Mesodermal cell (in vitro differentiated cells): ENCODE results near the gene SELENBP1.
A peak's percentile ranks its signal among the peaks of the same experiment; 100 is the strongest.

Experiments used
- H3K27ac ChIP-seq: 2 replicates; pipeline ENCODE4 v1.7.0; 2013; ENCODE audit warnings: mild to moderate bottlenecking, low read depth, low read length, moderate library complexity; ENCODE audit not compliant: severe bottlenecking
- H3K36me3 ChIP-seq: 2 replicates; pipeline ENCODE4 v1.7.1; 2013; ENCODE audit warnings: mild to moderate bottlenecking, low read length, moderate library complexity; ENCODE audit not compliant: control insufficient read depth, insufficient read depth
- H3K4me1 ChIP-seq: one replicate; pipeline ENCODE4 v1.7.1; 2013; ENCODE audit warnings: mild to moderate bottlenecking, low read length; ENCODE audit not compliant: insufficient read depth, control insufficient read depth, poor library complexity, severe bottlenecking
- H3K4me3 ChIP-seq: 2 replicates; pipeline ENCODE4 v1.7.0; 2013; ENCODE audit warnings: low read length, control low read depth, mild to moderate bottlenecking; ENCODE audit not compliant: insufficient read depth, poor library complexity, severe bottlenecking; ENCODE audit errors: extremely low read depth
- H3K9me3 ChIP-seq: 2 replicates; pipeline ENCODE4 v1.7.1; 2013; ENCODE audit warnings: mild to moderate bottlenecking, low read length, moderate library complexity; ENCODE audit not compliant: control insufficient read depth
- WGBS, 2 experiments: methylation state at CpG; one replicate each; pipeline ENCODE4 v1.1.5; 2013; ENCODE audit warnings: missing lambda C conversion rate in 2 of 2; ENCODE audit not compliant: insufficient coverage in 2 of 2; 5-methylcytosine and 5-hydroxymethylcytosine counted together

SELENBP1 gene

DNA sequence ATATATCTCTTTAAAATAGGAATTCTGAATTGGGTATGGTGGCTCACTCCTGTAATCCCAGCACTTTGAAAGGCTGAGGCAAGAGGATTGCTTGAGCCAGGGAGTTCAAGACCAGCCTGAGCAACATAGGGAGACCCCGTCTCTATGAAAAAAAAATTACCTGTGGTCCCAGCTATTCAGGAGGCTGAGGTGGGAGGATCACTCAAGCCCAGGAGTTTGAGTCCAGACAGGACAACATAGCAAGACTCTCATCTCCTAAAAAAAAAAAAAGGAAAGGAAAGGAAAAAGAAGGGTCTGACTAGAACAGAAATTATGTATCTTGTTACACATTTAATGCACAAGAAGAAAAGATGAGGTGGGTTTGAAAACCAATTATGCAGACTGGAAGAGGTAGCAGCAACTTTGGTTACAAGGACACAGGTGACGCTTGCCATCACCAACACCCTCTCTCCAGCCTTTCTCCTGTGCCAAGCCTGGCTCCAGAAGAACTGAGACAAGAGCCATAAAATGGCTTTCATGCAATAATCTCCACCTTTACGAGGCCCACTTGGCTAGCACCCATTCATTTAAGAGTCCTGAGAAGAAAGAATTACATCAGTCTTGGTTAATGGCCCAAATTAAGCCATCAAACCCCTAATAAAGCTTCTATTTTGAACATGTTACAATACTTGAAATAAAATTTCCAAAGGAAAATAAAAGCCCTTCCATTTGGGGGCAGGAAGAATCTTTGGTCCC, 4.8 kb upstream of the SELENBP1 start:
- 69% methylated on average over 3 of the region's 3 CpGs; no CpG with 5 or more reads in 1 of the 2 experiments for WGBS, 2 experiments
- Histone ChIP-seq H3K36me3 (no peaks in the 10 kb centered on the region), H3K9me3 (no peaks in the 10 kb centered on the region), H3K4me3 (no peak overlapping the region), H3K4me1 (peaks cover 3% of the 10 kb centered on the region), H3K27ac (no peak overlapping the region)

DNA sequence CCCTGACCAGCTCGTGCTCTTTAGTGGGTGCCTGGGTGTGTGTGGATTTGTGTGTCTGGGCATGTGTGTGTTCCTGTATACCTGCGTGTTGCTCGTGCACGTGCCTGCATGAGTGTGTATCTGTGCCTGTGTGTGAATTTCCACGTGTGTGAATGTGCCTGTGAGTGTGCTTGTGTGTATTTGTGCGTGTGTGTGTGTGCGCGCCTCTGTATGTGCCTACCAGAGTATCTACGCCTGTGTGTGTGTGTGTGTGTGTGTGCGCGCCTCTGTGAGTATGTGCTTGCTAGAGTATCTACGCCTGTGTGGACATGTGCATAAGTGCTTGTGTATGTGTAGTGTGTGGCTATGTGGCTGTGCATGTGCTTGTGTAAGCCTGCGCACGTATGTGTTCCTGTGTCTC, 691 bp upstream of the SELENBP1 start:
- H3K4me3 ChIP-seq, result no peak overlapping the region
- no peak overlapping the region for H3K27ac ChIP-seq
- 91 to 94% methylated on average over 4 to 14 of the region's 14 CpGs for WGBS, 2 experiments
- H3K9me3 ChIP-seq, result no peaks in the 10 kb centered on the region
- H3K36me3 ChIP-seq, result peaks cover under 1% of the 10 kb centered on the region
- peaks cover 18% of the 10 kb centered on the region for H3K4me1 ChIP-seq

DNA sequence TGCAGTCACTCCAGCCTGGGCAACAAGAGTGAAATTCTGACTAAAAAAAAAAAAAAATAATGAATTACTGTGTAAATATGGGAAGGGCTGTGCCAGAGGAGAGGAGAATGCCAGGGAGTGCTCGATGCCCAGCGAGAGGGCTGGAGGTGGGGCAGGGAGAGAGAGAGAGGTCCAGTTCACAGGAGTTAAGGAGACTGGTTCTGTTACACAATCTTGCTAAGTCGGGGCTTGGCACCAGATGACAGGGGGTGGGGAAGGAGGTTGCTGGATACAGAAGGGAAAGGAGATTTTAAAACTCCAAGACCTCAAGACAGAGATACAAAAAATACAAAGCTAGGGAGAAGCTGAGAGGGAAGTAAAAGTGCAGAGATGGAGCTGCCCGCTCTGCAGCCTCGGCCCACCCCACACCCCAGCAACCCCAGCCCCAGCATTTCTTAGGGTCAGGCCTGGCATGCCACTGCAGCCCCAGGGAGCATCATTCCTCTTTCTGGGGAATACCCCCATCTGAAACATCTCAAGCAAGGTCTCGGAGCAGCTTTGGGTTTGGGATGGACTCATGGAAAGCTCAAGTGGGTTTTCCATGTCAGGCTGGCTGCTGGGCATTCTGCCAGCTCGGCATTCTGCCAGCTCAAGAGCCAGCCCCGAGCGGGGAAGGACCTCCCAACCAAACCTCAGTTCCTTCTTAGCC, 991 bp downstream of the SELENBP1 start:
- Histone ChIP-seq H3K9me3 (no peaks in the 10 kb centered on the region), H3K36me3 (peaks cover 3% of the 10 kb centered on the region), H3K4me1 (peaks cover 18% of the 10 kb centered on the region), H3K4me3 (peak overlapping the region; percentile 43), H3K27ac (no peak overlapping the region)
- WGBS, 2 experiments, result 89 to 100% methylated on average over 3 to 6 of the region's 9 CpGs

DNA sequence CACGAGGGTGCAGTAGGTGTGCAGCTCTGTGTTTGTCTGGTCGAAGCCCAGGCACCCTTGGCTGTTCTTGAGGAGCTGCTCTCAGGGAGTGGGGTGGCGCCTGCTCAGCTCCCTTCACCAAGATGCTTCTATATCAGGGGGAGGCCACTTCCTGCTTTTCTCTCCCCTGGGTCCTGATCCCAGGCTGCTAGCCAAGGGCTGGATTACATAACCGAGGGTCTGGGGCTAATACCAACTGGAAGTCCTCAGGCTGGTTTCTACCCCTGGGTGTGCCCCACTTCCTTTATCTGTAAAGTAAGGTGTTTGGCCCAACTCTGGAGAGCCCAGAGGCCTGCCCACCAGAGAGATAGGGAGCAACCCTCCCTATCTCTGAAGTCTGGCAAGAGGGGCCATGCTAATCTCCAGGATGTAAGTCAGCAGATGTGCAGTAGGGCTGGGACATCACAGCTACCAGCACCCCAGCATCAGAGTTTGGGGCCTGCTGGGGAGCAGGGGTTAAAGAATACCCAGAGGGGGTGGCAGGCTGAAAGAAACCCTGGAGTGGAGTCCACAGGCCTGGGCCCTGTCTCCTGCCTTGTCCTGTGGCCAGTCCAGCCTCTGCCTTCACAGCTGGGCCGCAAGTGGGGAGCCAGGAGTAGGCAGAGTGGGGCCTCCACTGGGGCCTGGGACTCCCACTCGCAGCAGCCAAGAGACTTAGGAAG, 2.1 kb downstream of the SELENBP1 start:
- peaks cover 18% of the 10 kb centered on the region for H3K4me1 ChIP-seq
- H3K27ac ChIP-seq, result no peak overlapping the region
- H3K36me3 ChIP-seq, result peaks cover 8% of the 10 kb centered on the region
- WGBS, 2 experiments, result 87 to 95% methylated on average over 3 to 4 of the region's 6 CpGs
- no peak overlapping the region for H3K4me3 ChIP-seq
- H3K9me3 ChIP-seq, result no peaks in the 10 kb centered on the region

DNA sequence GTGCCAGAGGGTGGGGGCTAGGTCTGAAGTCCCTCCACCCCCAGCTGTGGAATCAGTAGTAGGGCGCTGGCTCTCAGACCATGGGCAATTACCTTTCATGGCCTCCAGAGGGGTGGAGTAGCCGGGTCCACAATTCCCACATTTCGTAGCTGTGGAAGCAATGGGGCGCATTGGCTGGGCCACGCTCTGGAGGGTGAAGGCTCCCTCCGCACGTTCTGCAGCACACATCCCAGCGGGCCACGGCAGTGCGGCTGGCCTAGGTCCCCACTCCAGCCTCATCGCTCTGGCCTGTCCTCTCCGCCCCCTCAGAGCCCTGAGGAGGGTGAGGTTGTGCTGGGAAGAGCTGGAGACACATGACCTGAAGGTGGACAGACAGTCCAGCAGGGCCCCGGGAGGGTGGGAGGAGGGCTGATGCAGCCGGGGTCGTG, 2.9 kb downstream of the SELENBP1 start:
- peaks cover 18% of the 10 kb centered on the region for H3K4me1 ChIP-seq
- peaks cover 15% of the 10 kb centered on the region for H3K36me3 ChIP-seq
- no peaks in the 10 kb centered on the region for H3K9me3 ChIP-seq
- no peak overlapping the region for H3K27ac ChIP-seq
- WGBS, 2 experiments, result 89 to 96% methylated on average over 8 to 13 of the region's 15 CpGs
- no peak overlapping the region for H3K4me3 ChIP-seq

DNA sequence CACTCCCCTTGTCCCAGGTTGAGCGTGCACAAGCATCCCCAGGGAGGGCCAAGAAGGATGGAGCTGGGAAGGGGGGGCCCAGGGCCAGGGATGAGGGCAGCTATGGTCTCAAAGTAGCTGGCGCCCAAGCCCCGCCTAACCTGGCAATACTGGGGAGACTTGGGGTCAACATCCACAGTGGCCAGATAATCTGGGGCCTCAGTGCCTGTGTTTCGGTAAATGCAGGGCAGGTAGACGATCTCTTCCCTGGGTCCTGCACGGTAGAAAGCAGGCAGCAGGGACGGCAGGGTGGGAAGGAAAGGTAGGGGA, 3.2 kb downstream of the SELENBP1 start:
- Histone ChIP-seq H3K36me3 (peaks cover 18% of the 10 kb centered on the region), H3K4me3 (no peak overlapping the region)
- 94 to 95% methylated on average over 3 to 7 of the region's 7 CpGs for WGBS, 2 experiments

DNA sequence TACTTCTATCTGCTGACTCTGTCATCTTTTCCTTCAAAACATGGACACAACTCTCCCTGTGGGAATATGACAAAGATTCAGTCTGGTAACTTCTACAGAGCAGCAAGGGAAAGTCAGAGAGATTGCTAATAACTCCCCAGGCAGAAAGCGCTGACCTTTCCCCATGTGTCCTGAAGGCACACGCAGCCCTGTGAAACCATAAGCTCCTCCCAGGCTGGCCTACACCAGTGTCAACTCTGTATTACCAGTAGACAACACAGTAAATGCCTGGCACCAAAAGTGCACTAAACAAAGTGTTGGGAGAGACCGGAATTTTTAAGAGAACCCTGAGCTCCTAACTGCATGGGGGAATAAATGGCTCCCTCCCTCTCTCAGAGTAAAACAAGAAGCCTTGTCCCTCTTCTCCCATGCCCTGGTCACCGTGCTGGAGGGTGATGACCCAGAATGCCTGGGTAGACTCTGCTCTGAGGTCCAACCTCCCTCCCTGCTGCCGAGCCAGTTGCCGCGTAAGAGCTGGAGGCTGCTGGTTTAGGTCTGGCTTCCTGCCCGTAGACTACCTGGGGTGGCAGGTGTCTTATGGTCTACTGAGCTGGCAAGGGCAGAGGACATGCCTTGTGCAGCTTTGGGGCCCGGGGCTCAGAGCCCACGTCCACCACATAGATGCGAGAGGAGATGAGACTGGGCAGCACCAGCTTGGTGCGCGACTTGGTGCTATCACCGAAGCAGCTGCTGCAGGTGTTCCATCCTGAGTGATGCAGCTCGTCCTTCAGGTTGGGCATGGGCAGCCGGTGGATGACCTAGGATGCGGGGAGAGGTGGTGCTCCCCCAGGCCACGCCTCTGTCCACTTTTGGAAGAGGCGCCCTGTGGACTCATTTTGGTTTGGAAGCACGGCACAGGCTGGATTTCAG, 3.9 kb downstream of the SELENBP1 start:
- WGBS, 2 experiments, result 92 to 94% methylated on average over 16 to 20 of the region's 20 CpGs
- Histone ChIP-seq H3K36me3 (peaks cover 23% of the 10 kb centered on the region), H3K4me3 (no peak overlapping the region)

More for the DNA sequence above, 3.2 kb downstream of the SELENBP1 start:
- peaks cover 18% of the 10 kb centered on the region for H3K4me1 ChIP-seq
- H3K27ac ChIP-seq, result no peak overlapping the region
- H3K9me3 ChIP-seq, result no peaks in the 10 kb centered on the region

DNA sequence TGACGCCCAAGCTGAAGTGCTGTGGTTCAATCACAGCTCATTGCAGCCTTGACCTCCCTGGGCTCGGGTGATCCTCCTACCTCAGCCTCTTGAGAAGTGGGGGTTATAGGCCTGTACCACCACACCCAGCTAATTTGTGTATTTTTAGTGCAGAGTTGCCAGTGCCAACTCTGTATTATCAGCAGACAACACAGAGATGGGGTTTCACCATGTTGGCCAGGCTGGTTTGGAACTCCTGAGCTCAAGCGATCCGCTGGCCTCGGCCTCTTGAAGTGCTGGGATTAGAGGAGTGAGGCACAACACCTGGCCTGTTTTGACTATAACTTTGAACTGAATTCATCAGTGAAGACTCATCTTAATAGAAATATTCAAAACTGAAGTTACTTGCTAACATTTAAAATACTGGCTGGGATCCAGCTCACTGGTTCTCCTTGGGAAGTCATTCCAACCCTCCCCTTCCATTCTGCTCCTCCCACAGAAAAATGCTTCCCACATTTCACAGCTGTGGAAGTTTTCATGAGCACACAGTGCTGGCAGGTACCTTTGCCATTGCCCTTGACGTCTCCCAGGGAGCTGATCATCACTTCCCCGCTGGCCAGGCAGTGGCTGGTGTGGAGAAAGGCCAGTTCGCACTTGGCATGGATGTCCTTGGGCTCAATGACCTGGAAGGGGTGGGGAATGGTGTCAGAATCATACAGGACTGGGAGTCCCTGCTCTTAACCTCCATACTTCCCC, 4.7 kb downstream of the SELENBP1 start:
- Histone ChIP-seq H3K4me3 (no peak overlapping the region), H3K9me3 (no peaks in the 10 kb centered on the region), H3K36me3 (peaks cover 23% of the 10 kb centered on the region), H3K27ac (no peak overlapping the region), H3K4me1 (peaks cover 18% of the 10 kb centered on the region)
- 95 to 100% methylated on average over 4 of the region's 8 CpGs for WGBS, 2 experiments

More for the DNA sequence above, 3.9 kb downstream of the SELENBP1 start:
- no peaks in the 10 kb centered on the region for H3K9me3 ChIP-seq
- H3K4me1 ChIP-seq, result peaks cover 18% of the 10 kb centered on the region
- no peak overlapping the region for H3K27ac ChIP-seq

DNA sequence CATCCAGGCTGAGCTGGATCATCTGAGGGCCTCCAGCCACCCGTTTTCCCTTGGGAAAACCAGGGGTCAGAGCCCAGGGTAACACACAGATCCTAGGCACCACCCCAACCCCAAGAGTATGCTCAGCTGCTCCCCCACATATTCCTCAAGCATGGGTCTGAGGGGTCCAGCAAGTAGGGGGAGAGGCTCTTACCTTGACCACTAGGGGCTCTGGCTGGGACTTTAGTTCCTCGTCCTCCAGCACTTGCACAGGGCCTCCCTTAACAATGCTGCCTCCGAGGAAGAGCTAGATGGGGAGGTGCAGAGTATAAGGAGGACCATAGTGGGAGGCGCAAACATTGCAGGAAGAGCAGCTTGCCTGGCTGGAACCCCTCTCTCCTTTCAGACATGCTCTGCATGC, 7.5 kb downstream of the SELENBP1 start:
- Histone ChIP-seq H3K4me3 (no peak overlapping the region), H3K9me3 (peaks cover 12% of the 10 kb centered on the region), H3K27ac (no peak overlapping the region), H3K4me1 (peaks cover 1% of the 10 kb centered on the region), H3K36me3 (peaks cover 23% of the 10 kb centered on the region)
- WGBS, 2 experiments, result 78 to 90% methylated on average over 1 to 3 of the region's 4 CpGs
